GM03348 (cell line): ENCODE data around the gene TNKS1BP1.

Experiments used
- DNase-seq: peaks from one replicate; pipeline ENCODE4 v3.0.0; 2012; ENCODE audit warnings: low spot score

TNKS1BP1 gene

DNA sequence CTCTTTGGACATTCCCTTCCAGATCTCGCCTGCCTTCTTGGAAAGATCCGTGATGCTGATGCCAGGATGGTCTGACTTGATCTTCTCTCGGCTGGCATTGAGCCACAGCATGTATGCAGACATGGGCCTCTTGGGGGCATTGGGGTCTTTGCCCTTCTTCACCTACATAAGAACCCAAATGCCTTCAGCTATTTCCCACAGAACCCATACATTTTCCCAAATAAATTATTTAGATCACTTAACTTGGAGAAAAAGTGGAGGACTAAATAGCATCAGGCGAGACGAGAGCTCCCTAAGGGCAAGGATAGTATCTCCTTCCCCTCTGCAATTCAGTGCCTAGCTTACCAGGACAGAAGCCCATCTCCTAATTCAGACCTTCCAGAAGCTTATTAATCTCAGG lies 3.0 kb upstream of the TNKS1BP1 start:
- no peak for DNase-seq

DNA sequence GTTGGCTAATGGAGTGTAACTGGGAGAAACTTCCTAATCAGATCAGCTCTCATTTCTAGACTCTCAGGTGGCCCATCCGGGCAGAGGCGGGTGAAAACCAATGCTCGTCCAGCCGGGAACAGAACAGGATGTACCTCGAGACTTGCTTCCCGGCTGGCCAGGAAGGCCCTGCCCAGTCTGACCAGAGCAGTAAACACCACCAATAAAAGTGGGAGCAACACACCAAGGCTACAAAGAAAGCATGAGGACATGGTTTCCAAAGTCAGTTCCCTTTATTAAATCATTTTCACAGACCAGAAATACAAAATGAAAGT lies 940 bp upstream of the TNKS1BP1 start:
- no peak for DNase-seq

DNA sequence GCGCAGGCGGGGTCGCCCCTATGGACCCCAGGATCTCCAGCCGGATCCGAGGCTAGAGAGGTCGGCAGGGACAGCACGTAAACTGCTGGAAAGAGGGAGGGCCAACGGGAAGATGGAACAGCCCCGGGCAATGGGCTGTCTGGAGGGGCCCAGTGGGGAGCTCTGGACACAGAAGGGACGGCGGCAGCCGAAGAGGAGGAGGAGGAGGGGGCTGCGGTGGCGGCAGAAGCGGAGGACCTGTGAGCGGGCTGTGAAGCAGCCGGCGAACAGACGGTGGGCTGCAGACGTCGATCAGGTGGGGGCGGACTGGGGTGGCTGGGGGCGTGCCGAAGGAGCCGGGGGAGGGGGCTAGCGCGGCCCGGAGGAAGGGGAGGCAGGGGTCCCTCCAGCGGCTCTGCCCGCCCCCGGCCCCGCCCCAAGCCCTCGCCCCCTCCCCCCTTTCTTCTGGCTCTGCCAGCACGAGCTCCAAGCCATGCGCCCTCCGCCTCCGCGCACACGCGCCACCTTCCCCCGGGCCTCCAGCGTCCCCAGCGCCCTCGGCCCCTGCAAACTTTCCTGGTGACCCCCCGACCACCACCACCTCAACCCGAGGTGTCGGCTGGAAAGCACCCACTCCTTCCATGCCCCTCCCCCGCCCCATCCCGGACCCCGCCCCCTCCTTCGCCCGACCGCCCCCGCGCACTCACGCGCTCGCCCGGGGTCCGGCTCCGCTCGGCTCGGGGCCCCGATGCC lies 432 bp downstream of the TNKS1BP1 start:
- peak; percentile 64 for DNase-seq

DNA sequence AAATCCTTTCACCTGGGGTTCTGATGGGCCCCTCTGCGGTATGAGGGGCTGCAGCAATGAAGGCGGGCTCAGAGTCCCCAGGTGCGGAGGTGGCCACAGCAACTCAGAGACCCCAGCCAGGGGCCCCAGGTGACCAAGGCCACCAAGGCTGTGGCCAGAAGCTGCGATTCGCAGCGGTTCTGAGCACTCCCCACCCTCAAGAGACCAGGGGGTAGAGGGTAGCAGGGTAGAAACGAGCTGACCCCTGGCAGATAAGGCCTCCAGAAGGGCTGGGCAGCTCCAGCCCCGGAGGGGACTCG lies 948 bp downstream of the TNKS1BP1 start:
- no peak for DNase-seq

DNA sequence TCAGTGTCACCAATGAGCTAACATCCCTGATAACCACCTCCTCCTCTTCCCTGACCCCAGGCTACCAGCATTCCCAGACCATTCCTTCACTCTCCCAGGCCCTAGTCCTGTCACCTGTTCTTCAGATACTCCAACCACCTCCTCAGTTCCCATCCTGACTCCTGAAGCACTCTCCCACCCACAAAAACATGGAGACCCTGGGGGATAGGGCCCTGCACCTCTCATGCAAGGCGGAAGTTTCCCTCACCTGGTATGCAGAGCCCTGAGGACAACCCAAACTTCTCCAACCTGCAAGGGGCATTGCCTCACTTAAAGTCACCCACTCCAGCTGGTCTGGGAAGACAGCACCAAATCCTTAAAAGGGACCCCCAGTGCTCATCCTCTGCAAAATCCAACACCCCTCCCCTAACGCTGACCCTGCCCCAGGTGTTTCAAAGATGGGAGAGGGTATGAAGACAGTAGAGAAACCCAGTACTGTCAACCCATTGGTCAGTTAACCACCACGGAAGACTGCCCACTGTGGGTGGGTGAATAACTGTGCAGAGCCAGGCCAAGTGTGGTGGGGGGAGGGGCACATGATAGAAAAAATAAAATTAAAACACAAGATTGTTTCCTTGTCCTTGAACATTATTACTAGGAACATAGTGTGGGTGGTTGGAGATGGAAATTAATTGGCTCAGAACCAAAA lies 1.4 kb downstream of the TNKS1BP1 start:
- peak; percentile 66 for DNase-seq

DNA sequence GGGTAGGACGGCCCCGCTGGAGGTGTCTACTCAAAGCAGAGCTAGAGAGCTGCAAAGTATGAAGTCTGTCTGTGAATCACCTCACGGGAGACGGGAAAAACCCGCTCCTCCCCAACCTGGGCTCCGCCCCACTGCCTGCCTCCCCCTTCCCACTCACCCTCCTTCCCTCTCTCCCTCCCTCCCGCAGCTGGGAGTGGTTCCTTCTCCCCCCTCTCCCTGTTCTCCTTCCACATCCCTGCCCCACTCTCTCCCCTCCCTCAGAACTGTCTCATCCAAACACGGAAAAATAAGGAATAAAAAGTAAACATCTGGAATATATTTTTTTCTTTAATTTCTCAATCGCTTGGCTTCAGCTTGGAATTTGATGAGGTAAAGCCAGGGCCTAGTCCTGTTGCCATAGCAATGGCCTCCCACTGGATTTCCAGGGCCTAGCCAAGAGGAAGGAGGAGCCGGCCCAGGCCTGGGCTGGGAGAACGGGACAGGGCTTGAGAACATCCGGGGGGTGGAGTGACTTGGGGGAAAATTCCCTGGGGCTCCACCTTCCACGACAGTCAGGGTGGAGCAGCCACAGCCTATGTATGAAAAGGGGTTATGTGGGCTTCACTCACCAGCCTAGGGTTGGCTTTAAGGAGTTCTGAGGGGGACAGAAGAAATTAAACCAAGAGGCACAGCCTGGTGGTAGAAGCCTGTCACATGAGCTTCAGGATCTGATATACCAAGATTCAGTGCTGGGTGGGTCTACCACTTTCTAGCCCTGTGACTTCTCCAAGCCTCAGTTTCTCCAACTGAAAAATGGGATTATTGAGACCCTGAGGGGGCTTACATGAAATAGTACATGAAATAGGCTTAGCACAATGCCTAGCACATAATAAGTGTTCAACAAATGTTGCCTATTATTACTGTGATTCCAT lies 2.2 kb downstream of the TNKS1BP1 start:
- peak; percentile 97 for DNase-seq

DNA sequence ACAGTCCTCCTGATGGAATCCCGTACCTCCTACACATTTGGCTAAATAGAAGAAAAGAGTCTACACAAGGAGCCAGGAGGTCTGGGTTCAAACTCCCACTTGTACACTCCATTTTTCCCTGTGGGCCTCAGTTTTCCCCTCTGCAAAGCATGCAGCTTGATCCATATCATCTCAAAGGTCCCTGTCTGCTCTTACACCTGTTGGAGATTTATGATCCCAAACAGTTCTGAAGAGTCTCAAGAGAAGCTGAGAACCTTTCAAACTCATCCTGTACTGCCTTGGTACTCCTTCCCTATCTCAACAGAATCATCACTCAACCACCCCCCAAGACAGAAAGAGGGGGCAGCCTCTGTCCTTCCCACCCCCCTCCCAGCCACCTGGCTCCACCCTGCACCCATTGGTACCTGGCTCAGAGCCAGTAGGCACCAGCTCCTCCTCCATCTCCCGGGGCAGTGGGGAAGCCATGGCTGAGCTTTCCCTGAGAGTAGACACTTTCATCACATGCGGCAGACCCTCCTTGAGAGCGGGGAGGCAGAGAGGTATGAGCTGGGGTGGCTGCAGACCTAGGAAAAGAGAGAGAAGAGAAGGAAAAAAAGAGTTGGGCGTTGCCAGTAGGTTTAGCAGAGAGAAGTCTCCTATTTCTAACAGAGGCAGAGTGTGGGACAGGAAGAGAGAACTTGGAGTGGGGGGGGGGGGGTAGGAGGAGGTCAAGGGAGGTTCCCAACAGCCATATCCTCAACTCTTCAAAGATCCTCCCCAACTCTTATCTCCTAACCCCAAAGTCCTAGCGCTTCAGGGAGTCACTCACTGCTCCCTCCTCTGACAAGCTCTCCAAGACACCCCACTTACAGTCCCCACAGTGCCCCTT lies 3.1 kb downstream of the TNKS1BP1 start:
- peak; percentile 70 for DNase-seq

DNA sequence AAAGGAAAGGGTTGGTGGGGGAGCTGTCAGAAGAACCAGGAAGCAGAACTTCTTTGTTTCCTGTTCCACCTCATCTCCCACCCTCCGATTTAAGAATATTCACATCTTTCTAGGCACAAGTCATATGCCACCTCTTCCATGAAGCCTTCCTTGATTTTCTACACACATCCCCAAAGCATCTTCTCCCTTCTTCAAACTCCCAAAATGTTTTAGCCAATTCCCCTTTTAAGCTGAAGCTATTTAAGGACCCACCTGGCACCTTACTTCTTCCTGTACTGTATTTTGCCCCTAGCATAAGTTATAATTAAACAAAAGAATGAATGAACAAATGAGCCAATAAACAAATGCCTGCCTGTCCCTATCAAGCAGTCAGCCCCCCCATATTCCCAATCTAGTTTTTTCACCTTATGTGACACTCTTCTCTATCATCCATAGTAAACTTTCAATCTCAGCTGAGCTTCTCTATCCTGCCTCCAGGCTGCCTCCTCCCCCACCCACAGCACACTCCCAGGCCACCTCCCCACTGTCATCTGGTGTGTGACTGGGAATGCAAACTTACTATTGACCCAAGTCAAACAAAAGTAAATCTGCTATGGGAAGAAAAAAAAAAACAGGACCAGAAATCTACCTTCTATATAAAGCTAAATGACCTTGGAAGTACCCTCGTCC lies 3.9 kb downstream of the TNKS1BP1 start:
- no peak for DNase-seq

DNA sequence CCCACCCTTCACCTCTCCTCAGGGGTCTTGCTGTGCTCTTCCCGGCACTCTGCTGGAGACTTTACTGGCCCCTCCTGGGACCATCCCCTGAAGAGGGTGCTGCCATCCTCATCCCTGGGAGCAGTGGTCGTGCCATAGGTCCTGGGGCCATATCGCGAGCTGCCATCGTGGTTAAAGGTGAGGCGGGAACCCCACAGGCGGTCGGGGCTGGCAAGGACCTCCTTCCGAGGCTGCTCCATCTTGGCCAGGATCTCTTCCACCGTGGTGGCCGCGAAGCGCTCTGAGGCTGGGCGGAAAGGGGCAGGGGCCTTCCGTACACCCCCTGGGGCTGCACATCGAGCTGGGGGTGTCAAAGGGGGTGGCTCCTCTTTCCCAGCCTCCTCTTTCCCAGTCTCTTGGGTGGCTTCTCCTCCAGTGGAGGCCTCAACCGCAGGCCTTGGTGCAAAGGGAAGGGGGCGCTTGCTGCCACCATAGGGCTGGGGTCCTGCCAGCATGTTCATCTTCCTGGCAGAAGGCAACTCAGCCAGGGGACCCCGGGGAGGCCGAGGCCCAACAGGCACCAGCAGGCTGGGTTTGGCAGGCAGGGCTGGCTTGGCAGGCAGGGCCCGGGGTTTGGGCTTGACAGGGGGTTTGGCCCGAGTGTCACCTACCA lies 4.6 kb downstream of the TNKS1BP1 start:
- DNase-seq = no peak

DNA sequence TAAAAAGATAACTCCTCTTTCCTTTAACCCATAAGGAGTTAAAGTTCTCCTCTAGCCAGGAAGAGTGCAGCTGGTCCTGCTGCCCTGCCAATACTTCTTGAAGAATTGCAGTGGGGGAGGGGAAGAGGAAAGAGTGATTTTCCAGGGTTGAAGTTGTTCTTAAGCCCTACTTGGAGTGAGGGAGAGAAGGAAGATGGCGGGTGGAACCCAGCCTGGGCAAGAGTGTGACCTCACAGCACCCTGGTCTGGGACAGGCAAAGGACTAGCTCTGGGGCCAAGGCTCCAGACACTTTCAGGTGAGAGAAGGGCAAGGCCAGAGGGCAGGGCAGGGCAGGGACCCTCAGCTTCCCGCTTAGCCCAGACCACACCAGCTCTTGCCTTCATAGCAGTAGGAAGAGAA lies 6.6 kb downstream of the TNKS1BP1 start:
- peak; percentile 33 for DNase-seq

DNA sequence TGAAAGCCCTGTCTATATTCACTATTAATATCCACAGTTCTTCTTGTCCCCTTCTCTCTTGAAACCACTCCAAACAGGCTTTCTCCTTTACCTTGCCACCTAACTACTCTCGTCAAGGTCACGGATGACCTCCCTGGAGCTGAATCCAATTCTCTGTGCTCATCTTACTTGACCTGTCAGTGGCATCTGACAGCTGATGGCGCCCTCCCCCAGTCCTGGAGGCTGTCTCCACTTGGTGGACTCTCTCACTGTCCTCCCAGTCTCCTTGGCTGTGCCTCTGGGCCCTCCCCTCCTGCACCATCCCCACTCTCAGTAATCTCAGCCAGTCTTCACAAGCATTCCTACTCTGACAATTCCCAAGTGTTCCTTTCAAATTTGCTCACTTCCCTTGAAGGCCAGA lies 8.7 kb downstream of the TNKS1BP1 start:
- no peak for DNase-seq

DNA sequence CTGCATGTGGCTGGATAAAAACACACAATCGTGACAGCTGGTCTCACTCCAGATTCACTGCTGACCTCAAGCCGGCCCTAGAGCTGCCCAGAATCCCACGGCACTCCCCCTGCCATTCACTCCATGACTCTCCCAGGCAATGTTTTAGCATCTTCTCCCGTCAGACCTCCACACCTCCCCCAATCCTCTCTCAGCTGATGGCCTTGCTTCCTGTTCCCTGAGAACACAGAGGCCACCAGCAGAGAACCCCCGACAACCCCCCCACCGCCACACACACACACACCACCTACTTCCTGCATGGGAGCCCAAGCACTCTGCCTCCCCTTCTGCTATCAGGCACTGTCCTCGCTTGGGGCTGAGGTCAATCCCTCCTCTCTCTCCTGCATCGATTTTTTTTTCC lies 9.3 kb downstream of the TNKS1BP1 start:
- DNase-seq = no peak

DNA sequence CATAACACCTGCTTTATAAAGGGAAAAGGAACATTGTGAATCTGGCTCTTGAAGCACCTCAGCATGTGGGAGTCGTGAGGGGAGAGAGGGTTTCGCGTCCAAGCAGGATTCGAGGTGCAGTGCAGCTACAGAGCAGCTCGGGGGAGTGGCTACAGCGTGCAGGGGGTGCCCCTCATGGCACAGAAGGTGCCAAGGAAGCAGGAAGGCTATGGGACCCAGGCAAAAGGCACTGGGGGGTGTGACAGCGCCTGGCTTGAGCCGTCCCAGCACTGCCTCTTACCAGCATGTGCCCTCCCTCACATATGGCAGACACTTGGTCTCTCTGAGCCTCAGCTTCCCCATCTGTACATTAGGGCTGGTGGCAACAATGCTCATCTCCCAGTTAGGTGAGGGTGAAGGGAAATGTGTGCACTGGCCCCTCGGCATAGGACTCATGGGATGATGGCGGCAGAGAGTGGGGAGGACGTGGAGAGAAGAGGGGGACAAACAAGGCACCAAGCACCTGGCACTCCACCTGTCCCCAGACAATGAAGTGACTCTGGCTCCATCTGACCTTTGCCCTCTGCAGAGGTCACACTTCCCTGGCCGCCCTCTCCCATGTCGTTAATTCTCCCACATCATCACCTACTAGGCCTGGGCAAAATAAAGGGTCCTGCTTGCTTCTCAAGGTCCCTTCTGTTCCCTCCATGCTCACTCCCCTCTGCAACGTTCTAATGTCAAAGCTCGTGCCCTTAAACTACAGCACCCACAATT lies 10.4 kb downstream of the TNKS1BP1 start:
- DNase-seq = no peak

DNA sequence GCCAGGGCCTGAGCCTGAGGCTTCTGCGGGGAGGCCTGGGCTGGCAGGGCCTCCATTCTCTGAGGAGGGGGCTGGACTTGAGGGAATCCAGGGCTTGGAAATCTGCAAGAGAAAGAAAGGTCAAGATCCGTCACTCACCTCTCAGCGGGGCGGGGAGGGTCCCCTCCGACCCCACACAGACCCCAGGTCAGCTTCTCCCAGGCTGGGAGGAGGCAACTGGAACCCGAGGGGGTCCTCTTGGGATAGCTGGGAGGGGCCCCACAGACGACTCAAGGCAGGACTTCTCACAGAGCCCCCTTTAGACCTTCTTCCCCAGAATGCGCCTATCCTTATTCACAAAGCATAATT lies 11.0 kb downstream of the TNKS1BP1 start:
- DNase-seq = no peak

DNA sequence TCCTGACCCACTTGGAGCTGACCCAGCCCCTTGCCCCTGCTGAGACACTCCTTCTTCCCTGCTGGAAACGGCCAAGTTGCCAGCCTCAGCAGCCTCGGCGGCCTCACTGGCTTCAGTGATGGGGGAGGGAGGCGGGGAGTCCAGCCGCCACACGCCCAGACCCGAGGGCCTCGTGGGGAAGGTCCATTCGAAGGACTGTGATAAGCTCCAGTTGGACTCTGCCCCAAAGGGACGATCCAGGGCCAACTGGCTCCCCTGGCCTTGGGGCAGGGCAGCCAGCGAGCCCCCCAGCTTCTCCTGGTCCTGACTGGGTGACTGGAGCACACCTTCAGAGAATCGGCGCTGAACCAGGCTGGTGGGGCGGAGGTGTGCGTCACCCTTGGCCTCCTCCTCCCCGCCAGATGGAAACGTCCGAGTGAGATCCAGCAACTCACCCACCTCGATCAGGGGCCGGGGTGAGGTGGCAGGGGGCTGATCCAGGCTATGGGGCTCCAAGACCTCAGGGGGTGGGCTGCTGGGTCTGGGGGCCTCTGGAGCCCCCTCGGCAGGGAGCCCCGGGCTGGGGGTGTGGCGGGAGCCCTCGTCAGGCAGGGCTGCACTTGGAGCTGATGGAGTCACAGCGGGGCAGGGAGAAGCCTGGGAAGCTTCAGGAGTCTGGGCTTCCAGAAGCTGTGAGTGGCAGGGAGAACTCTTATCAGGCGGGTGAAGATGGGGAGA lies 11.5 kb downstream of the TNKS1BP1 start:
- DNase-seq = no peak

DNA sequence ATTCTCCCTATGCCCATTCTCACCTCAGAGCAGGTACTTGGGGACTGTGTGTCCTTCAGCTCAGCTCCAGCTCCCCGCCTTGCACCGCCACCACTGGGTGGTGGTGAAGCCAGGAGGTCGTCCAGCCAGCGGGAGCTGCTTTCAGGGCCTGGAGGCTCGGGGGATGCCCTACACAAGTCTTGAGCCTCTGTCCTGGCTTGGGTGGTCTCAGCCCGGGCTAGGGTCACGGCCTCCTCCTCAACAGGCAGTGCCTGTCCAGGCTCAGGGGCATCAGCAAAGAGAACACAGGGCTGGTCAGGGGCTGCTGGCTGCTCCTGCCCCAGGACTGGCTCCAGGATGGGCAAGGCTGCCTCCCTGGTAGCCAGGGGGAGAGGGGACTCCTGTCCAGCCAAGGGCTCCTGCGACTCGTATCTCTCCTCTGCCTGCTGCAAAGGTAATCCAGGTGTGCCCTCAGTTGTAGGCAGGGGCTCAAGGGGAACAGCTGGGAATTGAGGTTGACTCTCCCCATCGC lies 12.2 kb downstream of the TNKS1BP1 start:
- no peak for DNase-seq

DNA sequence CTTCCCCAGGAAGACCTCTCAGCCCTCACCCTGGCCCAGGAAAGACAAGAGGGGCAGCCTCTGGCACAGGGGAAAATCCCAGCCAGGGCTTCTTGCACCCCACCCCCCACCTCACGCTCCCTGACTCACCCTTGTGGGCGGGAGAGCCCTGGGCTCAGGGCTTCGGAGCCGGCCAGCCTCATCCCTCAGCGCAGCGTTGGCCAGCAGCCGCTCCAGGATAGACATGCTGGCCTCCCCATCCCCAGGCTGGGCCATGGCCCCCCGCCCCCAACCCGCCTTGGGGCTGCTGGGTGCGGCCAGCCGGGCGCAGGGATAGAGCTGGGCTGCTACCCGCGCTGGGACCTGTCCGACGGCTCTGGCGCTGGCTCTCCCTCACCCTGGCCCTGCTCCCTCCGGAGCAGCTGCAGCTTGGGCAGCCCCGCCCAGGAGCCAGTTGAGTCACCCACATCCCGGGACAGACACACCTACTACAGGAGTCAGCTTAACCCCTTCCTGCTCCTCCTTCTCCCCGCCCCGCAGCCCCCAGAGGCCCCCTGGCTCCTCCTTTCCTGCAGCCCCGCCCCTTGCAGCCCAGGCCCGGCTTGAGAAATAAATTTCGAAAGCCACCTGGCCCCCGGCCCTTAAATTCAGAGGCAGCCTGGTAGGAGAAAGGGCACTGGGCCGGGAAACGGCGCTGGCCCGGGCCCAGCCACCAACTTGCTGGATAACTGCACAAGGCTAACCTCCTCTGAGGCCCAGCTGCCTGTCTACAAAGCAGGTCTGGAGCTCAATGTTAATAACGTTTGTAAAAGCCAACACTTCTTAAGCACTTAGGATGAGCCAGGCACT lies 13.4 kb downstream of the TNKS1BP1 start:
- DNase-seq = peak; percentile 97

DNA sequence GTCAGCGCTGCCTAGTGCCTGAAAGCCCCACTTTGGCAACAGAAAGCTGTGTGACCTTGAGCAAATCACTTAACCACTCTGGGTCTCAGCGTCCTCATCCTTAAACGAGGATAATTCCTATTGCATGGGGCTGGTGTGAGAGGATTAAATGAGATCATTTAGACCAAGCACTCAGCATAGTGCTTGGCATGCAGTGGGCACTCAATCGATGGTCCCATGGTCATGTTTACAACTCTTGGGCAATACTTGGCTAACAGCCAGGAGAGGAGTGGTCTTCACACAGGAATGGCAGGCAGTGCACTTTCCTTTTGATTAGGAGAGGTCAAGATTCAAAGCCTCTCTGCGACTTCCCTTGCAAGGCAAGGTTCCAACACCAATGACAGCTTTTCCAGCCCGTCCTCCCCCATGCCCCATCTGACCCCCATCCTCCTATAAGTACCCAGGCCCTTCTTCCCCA lies 14.1 kb downstream of the TNKS1BP1 start:
- DNase-seq = peak; percentile 32

DNA sequence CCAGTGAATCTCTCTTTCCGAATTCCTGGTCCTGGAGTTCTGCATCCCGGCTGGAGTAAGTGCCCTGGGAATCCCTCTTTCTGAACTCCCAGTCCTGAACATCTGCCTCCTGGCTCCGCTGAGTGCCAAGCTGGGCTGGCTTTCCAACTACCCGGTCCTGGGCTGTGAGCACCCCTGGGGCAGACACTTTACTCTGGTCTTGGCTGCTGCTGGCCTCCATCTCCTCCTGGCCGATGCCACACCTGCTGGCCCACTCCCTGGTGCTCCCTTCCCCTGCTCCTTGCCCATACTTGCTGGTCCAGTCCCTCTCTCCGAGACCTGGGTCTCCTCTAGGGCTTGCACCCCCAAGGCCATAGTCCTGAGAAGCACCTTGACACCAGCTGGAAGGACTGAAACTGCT lies 14.7 kb downstream of the TNKS1BP1 start:
- no peak for DNase-seq
